Subcutaneous adipose tissue (tissue), 4 donors: ENCODE measurements around the gene SGIP1. TPM values are rescaled to one million over a fixed set of nuclear protein-coding genes. Genes with fewer than 3 reads are reported as not detected.

Experiments used
- total RNA-seq, 4 donors: library from RNA; depleted of rRNA; stranded (reverse); fragments of >200 nt; gene quantifications; one replicate each; pipeline ENCODE4 v1.1.0, GENCODE V29; 2016
- TF ChIP-seq, protein P1 (sequence below): fragments of 450-650 bp; IDR thresholded peaks from one replicate; pipeline ENCODE4 v1.5.1; 2016; ENCODE audit warnings: low read depth, mild to moderate bottlenecking, control low read depth, antibody characterized with exemption, moderate library complexity

SGIP1 gene
- total RNA-seq, 4 donors from 2014 or later, result 5.9 to 23.1 (median 18.0) TPM

DNA sequence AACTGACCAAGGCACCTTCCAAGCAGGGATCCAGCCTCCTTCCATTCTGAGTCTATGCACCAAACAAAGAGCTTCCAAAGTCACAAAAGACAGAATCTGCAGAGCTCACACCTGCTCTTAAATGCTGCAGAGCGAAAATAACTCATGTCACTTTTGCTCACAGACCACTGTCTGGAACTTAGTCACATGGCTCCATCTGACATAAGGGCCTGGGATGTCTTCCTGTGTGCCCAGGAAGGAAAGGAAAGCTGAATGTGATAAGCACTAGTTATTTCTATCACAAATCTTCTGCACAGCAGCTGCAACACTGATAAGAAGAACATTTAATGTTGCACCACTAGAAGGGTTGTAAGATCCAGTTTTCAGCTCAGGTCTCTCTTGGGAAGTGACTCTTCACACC lies 39.5 kb upstream of the SGIP1 start:
- TF ChIP-seq, protein P1, sequence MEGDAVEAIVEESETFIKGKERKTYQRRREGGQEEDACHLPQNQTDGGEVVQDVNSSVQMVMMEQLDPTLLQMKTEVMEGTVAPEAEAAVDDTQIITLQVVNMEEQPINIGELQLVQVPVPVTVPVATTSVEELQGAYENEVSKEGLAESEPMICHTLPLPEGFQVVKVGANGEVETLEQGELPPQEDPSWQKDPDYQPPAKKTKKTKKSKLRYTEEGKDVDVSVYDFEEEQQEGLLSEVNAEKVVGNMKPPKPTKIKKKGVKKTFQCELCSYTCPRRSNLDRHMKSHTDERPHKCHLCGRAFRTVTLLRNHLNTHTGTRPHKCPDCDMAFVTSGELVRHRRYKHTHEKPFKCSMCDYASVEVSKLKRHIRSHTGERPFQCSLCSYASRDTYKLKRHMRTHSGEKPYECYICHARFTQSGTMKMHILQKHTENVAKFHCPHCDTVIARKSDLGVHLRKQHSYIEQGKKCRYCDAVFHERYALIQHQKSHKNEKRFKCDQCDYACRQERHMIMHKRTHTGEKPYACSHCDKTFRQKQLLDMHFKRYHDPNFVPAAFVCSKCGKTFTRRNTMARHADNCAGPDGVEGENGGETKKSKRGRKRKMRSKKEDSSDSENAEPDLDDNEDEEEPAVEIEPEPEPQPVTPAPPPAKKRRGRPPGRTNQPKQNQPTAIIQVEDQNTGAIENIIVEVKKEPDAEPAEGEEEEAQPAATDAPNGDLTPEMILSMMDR, result no peak

DNA sequence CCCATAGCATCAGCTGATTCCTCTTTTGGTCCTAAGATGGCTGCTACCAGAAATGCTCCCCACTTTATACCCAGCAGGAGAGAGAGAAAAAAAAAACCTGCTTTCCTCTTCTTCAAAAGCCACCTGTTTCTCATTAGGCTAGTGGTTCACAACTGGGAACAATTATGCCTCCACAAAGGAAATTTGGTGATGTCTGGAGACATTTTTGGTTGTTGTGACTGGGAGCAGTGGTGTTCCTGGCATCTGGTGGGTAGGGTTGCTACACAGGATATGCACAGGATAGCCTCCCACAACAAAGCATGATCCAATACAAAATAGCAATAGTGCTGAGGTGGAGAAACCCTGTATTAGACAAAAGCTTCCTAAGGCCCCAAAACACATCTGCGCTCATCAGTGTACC lies 38.5 kb upstream of the SGIP1 start:
- TF ChIP-seq, protein P1, result no peak

DNA sequence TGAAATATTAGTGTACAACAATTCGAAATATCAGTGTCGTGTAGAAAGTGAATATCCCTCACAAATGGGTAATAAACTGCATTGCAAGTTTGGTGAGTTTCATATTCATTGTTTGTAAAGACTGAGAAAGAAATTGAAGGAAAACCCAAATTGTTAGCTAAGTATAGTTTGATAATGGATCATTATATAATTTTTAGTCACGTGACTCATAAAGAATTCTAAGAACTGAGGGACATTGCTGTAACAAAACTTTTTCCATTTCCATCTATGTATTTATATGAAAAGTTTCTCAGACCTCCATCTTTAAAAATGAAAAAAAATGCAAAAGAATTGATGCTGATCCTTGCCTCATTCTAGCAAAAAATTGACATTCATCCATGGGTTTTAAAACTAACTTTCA lies 36.0 kb upstream of the SGIP1 start:
- TF ChIP-seq, protein P1, result no peak

DNA sequence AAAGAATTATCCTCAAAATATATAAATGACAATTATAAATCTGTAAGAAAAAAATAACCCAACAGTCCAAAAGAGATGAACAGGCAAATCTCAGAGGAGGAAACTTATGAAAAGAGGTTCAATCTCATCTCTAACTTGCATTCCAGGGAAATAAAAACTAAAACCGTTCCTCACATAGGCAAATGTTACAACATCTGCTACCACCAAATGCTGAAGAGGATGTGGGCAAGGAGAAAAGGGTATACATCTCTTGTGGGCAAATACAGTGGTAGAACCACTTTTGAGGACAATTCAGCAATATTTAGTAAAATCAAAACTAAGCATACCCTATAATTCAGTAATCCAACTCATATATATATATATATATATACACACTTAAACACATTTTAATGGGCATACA lies 33.7 kb upstream of the SGIP1 start:
- TF ChIP-seq, protein P1, result no peak

DNA sequence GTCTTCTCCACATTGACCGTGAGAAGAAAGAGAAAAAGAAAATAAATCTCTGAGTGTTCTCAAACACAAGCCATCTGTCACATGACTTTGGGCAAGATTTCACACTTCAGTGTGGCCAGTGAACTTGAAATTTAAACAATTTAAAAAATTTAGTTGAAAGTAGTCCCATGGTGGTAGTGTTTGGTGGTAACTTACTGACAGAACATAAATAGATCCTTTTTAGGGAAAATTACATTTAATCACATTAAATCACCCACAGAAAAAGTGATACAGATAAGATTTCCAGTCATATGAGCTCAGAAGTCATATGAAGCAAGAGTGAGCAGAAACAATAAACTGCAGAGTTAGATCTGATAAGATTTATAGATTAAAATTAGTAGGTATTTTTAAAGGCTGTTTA lies 31.9 kb upstream of the SGIP1 start:
- TF ChIP-seq, protein P1, result no peak

DNA sequence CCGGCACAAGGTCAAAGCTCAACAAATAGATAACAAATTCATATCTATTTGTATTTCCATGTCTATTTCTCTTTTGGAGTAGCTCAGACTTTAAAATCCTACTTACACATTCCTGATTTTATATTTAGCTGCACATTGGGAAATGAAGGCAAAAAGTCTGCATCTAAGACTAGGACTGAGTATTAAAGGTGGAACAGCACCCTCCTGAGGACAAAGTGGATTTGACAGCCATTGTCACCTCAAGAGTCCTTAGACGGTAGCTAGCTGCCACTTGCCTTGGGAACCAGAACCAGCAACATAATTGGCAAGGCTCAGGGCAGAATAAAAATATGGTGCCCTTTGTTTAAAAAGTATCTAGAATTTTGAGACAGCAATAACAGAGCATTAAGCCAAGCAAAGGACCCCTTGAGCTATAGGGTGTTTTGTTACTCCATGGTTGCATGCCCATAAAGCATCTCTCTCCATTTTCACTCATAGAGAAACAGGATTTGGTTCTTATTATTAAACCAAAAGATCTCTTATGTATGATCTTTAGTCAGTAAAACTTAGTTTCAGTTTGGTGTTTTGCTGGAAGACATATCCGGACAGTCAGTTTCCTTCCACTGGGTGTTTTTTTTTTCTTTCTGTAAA lies 30.0 kb upstream of the SGIP1 start:
- TF ChIP-seq, protein P1, result no peak

DNA sequence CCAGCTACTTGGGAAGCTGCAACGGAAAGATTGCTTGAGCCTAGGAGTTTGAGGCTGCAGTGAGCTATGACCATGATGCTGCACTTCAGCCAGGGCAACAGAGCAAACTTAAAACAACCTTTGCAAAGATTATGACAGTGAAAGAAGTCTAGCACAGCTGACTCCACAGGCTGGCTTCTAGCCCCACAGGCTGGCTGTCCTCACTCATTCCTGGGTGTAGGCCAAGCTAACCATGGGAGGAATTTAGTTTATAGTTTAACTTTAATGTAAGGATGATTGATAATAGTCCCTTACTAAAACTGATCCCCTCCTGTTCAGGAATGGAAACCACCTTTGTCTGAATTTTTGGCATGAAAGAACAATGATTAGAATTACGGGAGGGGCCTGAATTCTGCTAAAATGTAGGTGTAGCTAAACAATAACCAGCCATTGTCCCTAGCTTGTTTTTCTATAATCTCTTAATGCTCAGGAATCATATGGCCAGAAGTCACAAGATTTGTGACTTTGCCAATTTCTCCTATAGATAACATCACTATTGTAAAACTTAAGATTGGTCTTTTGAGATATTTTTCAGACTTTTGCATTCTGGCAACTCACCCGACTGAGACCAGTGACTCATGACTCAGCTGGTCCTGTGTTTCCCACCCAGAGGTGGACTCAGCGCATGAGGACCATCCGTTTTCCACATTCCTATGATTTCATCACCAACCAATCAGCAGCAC lies 28.1 kb upstream of the SGIP1 start:
- TF ChIP-seq, protein P1, result no peak
